OCI-M2 (cell line): Measurements from ENCODE around the gene CYP39A1.

ENCODE experiments used
- DNase-seq: peaks from one replicate; lab custom pipeline; 2025; ENCODE audit not compliant: unreplicated experiment; lab: John Stamatoyannopoulos, UW

CYP39A1 gene

GRCh38 chr6:46521464-46521971, 131.1 kb downstream of the CYP39A1 start:
- no peak for DNase-seq

- no peak for DNase-seq
Observed at GRCh38 chr6:46517202-46517601, 135.4 kb downstream of the CYP39A1 start.

GRCh38 chr6:46513533-46513932, 139.1 kb downstream of the CYP39A1 start:
- DNase-seq, result no peak

- no peak for DNase-seq
Observed at GRCh38 chr6:46511320-46511719, 141.3 kb downstream of the CYP39A1 start.

GRCh38 chr6:46510651-46511050, 142.0 kb downstream of the CYP39A1 start:
- DNase-seq, result no peak

- no peak for DNase-seq
Observed at GRCh38 chr6:46509981-46510510, 142.6 kb downstream of the CYP39A1 start.

- no peak for DNase-seq
Observed at GRCh38 chr6:46509063-46509462, 143.6 kb downstream of the CYP39A1 start.

- DNase-seq, result no peak
Observed at GRCh38 chr6:46507426-46507825, 145.2 kb downstream of the CYP39A1 start.

- DNase-seq, result no peak
Observed at GRCh38 chr6:46505693-46506512, 146.7 kb downstream of the CYP39A1 start.

GRCh38 chr6:46504242-46504641, 148.4 kb downstream of the CYP39A1 start:
- no peak for DNase-seq

- DNase-seq, result no peak
Observed at GRCh38 chr6:46502486-46503119, 150.0 kb downstream of the CYP39A1 start.

GRCh38 chr6:46501136-46502089, 151.2 kb downstream of the CYP39A1 start:
- no peak for DNase-seq

GRCh38 chr6:46500382-46500781, 152.2 kb downstream of the CYP39A1 start:
- no peak for DNase-seq
